Glutamatergic neuron (in vitro differentiated cells): Measurements from ENCODE around the gene GMDS. TPM values are rescaled to one million over a fixed set of nuclear protein-coding genes. Genes with fewer than 3 reads are reported as not detected.

Experiments
- DNase-seq: peaks from one replicate; pipeline ENCODE4 v3.0.0; 2022
- H3K27ac Mint-ChIP-seq: one replicate; pipeline ENCODE4 v1.8.0; 2020; ENCODE audit warnings: mild to moderate bottlenecking, mixed read lengths, inconsistent platforms; ENCODE audit not compliant: unreplicated experiment
- H3K27me3 Mint-ChIP-seq: one replicate; pipeline ENCODE4 v1.8.0; 2020; ENCODE audit warnings: mild to moderate bottlenecking, moderate library complexity, mixed read lengths, inconsistent platforms; ENCODE audit not compliant: unreplicated experiment
- H3K36me3 Mint-ChIP-seq: one replicate; pipeline ENCODE4 v1.8.0; 2020; ENCODE audit warnings: mild to moderate bottlenecking, mixed read lengths, inconsistent platforms; ENCODE audit not compliant: unreplicated experiment
- H3K4me1 Mint-ChIP-seq: one replicate; pipeline ENCODE4 v1.8.0; 2020; ENCODE audit warnings: mild to moderate bottlenecking, low read depth, mixed read lengths, inconsistent platforms; ENCODE audit not compliant: unreplicated experiment
- H3K4me3 Mint-ChIP-seq: one replicate; pipeline ENCODE4 v1.8.0; 2020; ENCODE audit warnings: mild to moderate bottlenecking, mixed read lengths, inconsistent platforms; ENCODE audit not compliant: unreplicated experiment
- H3K9me3 Mint-ChIP-seq: one replicate; pipeline ENCODE4 v1.8.0; 2020; ENCODE audit warnings: mild to moderate bottlenecking, moderate library complexity, mixed read lengths, inconsistent platforms; ENCODE audit not compliant: unreplicated experiment
- total RNA-seq: library from RNA; stranded (reverse); fragmentation: NEBNext Ultra II Directional; extraction: Animal tissue kit (Norgen Biotek cat#: 25700); gene quantifications from one replicate; pipeline ENCODE4 v1.2.1, GENCODE V29; 2021; ENCODE audit not compliant: unreplicated experiment
- TF ChIP-seq, protein P1 (sequence below): fragments of 200-600 bp; sonication (generic); IDR thresholded peaks from one replicate; pipeline ENCODE4 v1.5.0; 2021; ENCODE audit not compliant: partially characterized antibody, unreplicated experiment

GMDS gene
- total RNA-seq, 1 donor from 2014 or later, result 8.9 TPM

DNA sequence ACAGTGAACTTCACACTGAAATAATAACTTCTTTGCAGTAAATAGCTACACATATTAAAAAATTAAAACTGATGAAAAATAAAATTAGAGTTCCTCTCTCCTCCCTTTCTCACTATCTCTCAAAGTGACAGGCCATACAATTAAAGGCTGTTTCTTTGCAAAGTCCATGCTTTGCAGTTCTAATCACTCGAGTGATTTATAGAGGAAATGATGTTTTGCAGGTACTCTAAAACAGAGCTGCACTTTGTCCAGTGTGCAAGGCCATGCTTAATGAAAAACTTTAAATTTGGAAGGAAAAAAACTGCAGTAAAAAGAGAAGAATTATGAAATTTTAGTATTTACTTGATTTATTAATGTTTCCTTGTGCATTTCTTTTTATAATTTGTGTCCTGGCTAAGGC, 112.5 kb downstream of the GMDS start:
- TF ChIP-seq, protein P1, sequence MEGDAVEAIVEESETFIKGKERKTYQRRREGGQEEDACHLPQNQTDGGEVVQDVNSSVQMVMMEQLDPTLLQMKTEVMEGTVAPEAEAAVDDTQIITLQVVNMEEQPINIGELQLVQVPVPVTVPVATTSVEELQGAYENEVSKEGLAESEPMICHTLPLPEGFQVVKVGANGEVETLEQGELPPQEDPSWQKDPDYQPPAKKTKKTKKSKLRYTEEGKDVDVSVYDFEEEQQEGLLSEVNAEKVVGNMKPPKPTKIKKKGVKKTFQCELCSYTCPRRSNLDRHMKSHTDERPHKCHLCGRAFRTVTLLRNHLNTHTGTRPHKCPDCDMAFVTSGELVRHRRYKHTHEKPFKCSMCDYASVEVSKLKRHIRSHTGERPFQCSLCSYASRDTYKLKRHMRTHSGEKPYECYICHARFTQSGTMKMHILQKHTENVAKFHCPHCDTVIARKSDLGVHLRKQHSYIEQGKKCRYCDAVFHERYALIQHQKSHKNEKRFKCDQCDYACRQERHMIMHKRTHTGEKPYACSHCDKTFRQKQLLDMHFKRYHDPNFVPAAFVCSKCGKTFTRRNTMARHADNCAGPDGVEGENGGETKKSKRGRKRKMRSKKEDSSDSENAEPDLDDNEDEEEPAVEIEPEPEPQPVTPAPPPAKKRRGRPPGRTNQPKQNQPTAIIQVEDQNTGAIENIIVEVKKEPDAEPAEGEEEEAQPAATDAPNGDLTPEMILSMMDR, result no peak
- Mint-ChIP-seq H3K36me3 (no peaks in the 10 kb centered on the region), H3K27ac (no peak overlapping the region), H3K4me1 (no peaks in the 10 kb centered on the region), H3K27me3 (no peaks in the 10 kb centered on the region), H3K4me3 (no peak overlapping the region), H3K9me3 (peaks cover 1% of the 10 kb centered on the region)
- DNase-seq, result no peak

DNA sequence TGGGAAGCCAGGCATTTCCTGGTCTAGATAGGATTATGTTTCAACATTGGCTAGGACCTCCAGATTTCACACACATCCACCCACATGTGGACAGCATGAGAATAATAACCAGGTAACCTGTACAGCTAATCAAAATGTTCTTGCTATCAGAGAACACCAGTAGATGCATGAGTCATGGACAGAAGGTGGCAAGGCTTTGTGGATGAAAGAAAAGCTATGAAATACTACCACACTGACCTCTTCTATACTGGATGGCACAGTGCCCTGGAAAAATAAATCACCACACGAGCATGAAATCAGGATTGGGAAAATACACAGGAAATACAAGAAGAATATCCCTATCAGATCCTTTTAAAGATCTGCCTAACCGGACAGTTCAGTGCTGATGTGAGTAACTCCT, 113.0 kb downstream of the GMDS start:
- no peak overlapping the region for H3K27ac Mint-ChIP-seq
- no peaks in the 10 kb centered on the region for H3K27me3 Mint-ChIP-seq
- H3K9me3 Mint-ChIP-seq, result peaks cover 1% of the 10 kb centered on the region
- H3K4me3 Mint-ChIP-seq, result no peak overlapping the region
- no peaks in the 10 kb centered on the region for H3K36me3 Mint-ChIP-seq
- DNase-seq, result no peak
- H3K4me1 Mint-ChIP-seq, result no peaks in the 10 kb centered on the region
- TF ChIP-seq, protein P1, result no peak

DNA sequence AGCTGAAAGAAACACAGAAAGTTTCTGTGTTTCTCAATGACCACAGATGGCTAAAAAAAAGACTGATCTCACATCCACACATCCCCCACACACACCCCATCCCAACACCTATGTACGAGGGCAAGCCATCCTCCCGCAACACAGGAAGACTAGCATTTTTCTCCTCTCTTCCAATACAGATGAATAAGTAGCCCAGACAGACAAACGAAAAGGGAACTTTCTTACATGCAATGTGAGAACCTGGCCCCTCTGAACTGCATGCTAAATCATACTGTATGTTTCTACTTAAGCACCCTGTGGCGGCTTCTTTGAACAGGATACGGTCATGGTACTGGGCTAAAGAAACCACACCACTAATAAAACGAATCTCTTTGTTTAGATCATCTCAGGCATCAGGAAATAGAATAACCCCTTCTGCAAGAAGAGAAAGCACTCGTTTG, 116.2 kb downstream of the GMDS start:
- Mint-ChIP-seq H3K27ac (no peak overlapping the region), H3K36me3 (no peaks in the 10 kb centered on the region), H3K4me3 (no peak overlapping the region), H3K9me3 (peaks cover 3% of the 10 kb centered on the region), H3K4me1 (no peaks in the 10 kb centered on the region), H3K27me3 (no peaks in the 10 kb centered on the region)
- DNase-seq, result no peak
- TF ChIP-seq, protein P1, result no peak

DNA sequence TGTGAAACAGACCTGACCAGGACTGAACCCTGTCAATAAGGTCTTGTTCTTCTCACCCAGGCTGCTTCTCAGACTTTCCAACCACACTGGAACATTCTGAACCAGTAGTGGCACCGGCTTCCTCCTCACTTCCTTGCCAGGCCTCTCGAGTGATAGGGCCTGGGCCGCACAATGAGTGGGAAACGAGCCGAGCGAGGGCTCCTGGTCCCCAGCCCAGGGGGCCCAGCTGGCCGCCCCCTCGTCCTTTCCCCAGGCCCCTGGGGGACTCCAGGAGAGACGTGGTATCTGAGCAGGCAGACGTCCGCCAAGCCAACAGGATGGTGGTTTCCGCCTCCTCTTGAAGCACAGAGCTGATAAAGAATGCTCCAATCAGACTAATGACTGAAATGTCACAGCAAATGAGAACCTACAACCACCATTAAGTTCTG, 117.9 kb downstream of the GMDS start:
- H3K4me3 Mint-ChIP-seq, result no peak overlapping the region
- no peak for DNase-seq
- H3K4me1 Mint-ChIP-seq, result no peaks in the 10 kb centered on the region
- TF ChIP-seq, protein P1, result no peak
- H3K27me3 Mint-ChIP-seq, result no peaks in the 10 kb centered on the region
- no peak overlapping the region for H3K27ac Mint-ChIP-seq
- H3K9me3 Mint-ChIP-seq, result peaks cover 3% of the 10 kb centered on the region
- no peaks in the 10 kb centered on the region for H3K36me3 Mint-ChIP-seq

DNA sequence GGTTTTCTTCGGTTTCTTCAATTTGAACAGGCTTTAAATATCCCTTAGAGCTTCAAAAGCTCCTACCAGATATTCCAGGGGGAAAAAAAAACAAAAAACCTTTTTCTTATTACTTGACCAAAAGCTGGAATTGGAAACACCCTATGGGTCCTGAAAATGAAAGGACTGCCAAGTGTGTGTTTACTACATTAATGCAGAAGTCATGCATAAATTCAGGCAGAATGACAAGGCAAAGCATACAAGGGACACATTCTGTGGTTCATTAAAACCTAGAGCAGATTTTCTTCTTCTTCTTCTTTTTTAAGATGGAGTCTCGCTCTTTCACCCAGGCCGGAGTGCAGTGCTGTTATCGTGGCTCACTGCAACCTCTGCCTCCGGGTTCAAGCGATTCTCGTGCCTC, 119.1 kb downstream of the GMDS start:
- no peaks in the 10 kb centered on the region for H3K4me1 Mint-ChIP-seq
- no peak overlapping the region for H3K4me3 Mint-ChIP-seq
- H3K27me3 Mint-ChIP-seq, result no peaks in the 10 kb centered on the region
- peaks cover 5% of the 10 kb centered on the region for H3K9me3 Mint-ChIP-seq
- TF ChIP-seq, protein P1, result no peak
- no peaks in the 10 kb centered on the region for H3K36me3 Mint-ChIP-seq
- H3K27ac Mint-ChIP-seq, result no peak overlapping the region
- DNase-seq, result no peak
